ENCODE measurements around the gene DMD.

DMD gene

DNA sequence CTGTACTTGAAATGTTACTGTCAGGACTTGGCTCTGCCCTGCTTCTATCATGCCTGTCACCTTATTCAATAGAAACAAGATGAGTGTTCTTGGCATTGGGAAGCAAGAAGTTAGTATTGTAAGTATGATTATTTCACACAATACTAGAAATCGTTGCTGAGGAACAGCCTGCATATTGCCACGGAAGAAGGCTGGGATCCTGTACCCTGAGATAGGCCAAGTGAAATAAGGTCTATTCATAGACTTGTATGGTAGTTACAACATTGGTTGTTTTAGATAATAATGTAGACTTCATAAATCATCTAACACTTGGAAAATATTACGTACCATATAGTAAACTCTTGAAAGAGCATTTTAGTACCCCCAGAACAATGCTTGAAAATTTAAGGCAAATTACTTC is 215.9 kb downstream of the DMD start:
- Histone ChIP-seq H3K9me3 (ENCODE audit: control extremely low read depth in 1 of 5, control insufficient read depth in 4 of 5, insufficient read depth in 2 of 5, low read depth in 1 of 5, low read length in 4 of 5) (no peaks in the 10 kb centered on the region), H3K36me3 (ENCODE audit: control insufficient read depth in 4 of 4, insufficient read depth in 4 of 4, low read length in 3 of 4) (no peaks in the 10 kb centered on the region), H3K4me3 (ENCODE audit: control insufficient read depth in 1 of 7, extremely low read depth in 1 of 7, insufficient read depth in 4 of 7, low read depth in 2 of 7, low read length in 6 of 7) (no peak overlapping the region), H3K27ac (ENCODE audit: insufficient read depth in 1 of 2, low read depth in 1 of 2, low read length in 2 of 2, poor library complexity in 1 of 2, severe bottlenecking in 2 of 2) (no peak overlapping the region), H3K4me1 (ENCODE audit: control extremely low read depth in 1 of 4, control insufficient read depth in 4 of 4, insufficient read depth in 4 of 4, low read length in 3 of 4) (no peaks in the 10 kb centered on the region), H3K27me3 (replicated peaks in 2 of 5; ENCODE audit: control insufficient read depth in 4 of 5, insufficient read depth in 5 of 5, low read length in 4 of 5) (no peaks in the 10 kb centered on the region)
- ChIA-PET POLR2A (no interaction called here), CTCF (no interaction called here)
- no CpG with 5 or more reads among the region's 3 CpGs for WGBS (ENCODE audit: insufficient coverage)
- no peak for DNase-seq

DNA sequence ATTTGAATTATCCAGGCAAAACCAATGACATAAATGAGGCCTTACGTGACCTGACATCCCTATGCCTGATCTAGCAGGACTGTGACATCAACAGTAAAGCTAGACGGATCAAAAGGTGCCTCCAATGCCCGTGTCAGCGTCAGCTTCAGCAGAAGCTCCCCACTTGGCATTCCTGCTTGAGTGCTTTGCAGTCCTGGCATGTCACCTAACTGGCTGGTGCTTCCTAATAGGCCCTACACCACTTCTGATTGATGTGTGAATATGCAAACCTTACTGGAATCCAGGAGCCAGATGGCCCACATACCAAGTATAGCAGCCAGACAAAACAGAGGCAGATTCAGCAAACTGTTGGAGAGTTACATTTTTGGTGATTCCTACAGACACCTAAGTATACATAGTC is 224.2 kb downstream of the DMD start:
- no peak for DNase-seq
- ChIA-PET CTCF (no interaction called here), POLR2A (no interaction called here)
- H3K27me3 ChIP-seq (replicated peaks in 2 of 5; ENCODE audit: control insufficient read depth in 4 of 5, insufficient read depth in 5 of 5, low read length in 4 of 5), result no peaks in the 10 kb centered on the region
- no peaks in the 10 kb centered on the region for H3K9me3 ChIP-seq (ENCODE audit: control extremely low read depth in 1 of 5, control insufficient read depth in 4 of 5, insufficient read depth in 2 of 5, low read depth in 1 of 5, low read length in 4 of 5)
- 35% methylated on average over 4 of the region's 4 CpGs for WGBS (ENCODE audit: insufficient coverage)
- H3K4me1 ChIP-seq (ENCODE audit: control extremely low read depth in 1 of 4, control insufficient read depth in 4 of 4, insufficient read depth in 4 of 4, low read length in 3 of 4), result no peaks in the 10 kb centered on the region
- H3K27ac ChIP-seq (ENCODE audit: insufficient read depth in 1 of 2, low read depth in 1 of 2, low read length in 2 of 2, poor library complexity in 1 of 2, severe bottlenecking in 2 of 2), result no peak overlapping the region
- H3K4me3 ChIP-seq (ENCODE audit: control insufficient read depth in 1 of 7, extremely low read depth in 1 of 7, insufficient read depth in 4 of 7, low read depth in 2 of 7, low read length in 6 of 7), result no peak overlapping the region
- H3K36me3 ChIP-seq (ENCODE audit: control insufficient read depth in 4 of 4, insufficient read depth in 4 of 4, low read length in 3 of 4), result no peaks in the 10 kb centered on the region

DNA sequence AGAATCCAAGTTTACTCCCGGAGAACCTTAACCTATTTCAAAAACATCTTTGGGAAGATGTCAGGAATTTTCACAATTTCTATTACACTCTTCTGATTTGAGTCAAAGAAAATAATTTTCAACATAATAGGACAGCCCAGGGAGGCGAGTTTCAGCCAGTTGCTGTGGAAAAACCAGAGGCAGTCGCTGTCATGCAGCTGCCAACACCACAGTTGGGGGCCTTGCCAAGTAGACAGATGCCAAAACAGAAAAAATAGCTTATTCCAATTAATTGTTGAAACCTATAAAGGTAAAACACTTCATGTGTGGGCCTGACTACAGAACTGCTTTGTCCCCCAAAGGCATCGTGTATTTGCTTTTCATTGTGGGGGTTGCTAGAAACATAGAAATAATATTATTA is 225.8 kb downstream of the DMD start:
- no peaks in the 10 kb centered on the region for H3K4me1 ChIP-seq (ENCODE audit: control extremely low read depth in 1 of 4, control insufficient read depth in 4 of 4, insufficient read depth in 4 of 4, low read length in 3 of 4)
- H3K4me3 ChIP-seq (ENCODE audit: control insufficient read depth in 1 of 7, extremely low read depth in 1 of 7, insufficient read depth in 4 of 7, low read depth in 2 of 7, low read length in 6 of 7), result no peak overlapping the region
- no peak for DNase-seq
- WGBS (ENCODE audit: insufficient coverage), result 60% methylated on average over 2 of the region's 4 CpGs
- no peaks in the 10 kb centered on the region for H3K9me3 ChIP-seq (ENCODE audit: control extremely low read depth in 1 of 5, control insufficient read depth in 4 of 5, insufficient read depth in 2 of 5, low read depth in 1 of 5, low read length in 4 of 5)
- CTCF ChIA-PET, result interaction anchor here (1.5 kb wide), 1 partner anchor 8 kb away, joined by 3 read pairs; no protein-coding TSS in a partner anchor
- POLR2A ChIA-PET, result no interaction called here
- no peaks in the 10 kb centered on the region for H3K36me3 ChIP-seq (ENCODE audit: control insufficient read depth in 4 of 4, insufficient read depth in 4 of 4, low read length in 3 of 4)
- no peaks in the 10 kb centered on the region for H3K27me3 ChIP-seq (replicated peaks in 2 of 5; ENCODE audit: control insufficient read depth in 4 of 5, insufficient read depth in 5 of 5, low read length in 4 of 5)
- H3K27ac ChIP-seq (ENCODE audit: insufficient read depth in 1 of 2, low read depth in 1 of 2, low read length in 2 of 2, poor library complexity in 1 of 2, severe bottlenecking in 2 of 2), result no peak overlapping the region

- Histone ChIP-seq H3K27ac (ENCODE audit: insufficient read depth in 1 of 2, low read depth in 1 of 2, low read length in 2 of 2, poor library complexity in 1 of 2, severe bottlenecking in 2 of 2) (no peak overlapping the region), H3K4me3 (ENCODE audit: control insufficient read depth in 1 of 7, extremely low read depth in 1 of 7, insufficient read depth in 4 of 7, low read depth in 2 of 7, low read length in 6 of 7) (no peak overlapping the region), H3K9me3 (ENCODE audit: control extremely low read depth in 1 of 5, control insufficient read depth in 4 of 5, insufficient read depth in 2 of 5, low read depth in 1 of 5, low read length in 4 of 5) (no peaks in the 10 kb centered on the region), H3K27me3 (replicated peaks in 2 of 5; ENCODE audit: control insufficient read depth in 4 of 5, insufficient read depth in 5 of 5, low read length in 4 of 5) (no peaks in the 10 kb centered on the region), H3K36me3 (ENCODE audit: control insufficient read depth in 4 of 4, insufficient read depth in 4 of 4, low read length in 3 of 4) (no peaks in the 10 kb centered on the region), H3K4me1 (ENCODE audit: control extremely low read depth in 1 of 4, control insufficient read depth in 4 of 4, insufficient read depth in 4 of 4, low read length in 3 of 4) (no peaks in the 10 kb centered on the region)
- POLR2A ChIA-PET, result no interaction called here
- CTCF ChIA-PET, result no interaction called here
- 85% methylated on average over 2 of the region's 2 CpGs for WGBS (ENCODE audit: insufficient coverage)
- DNase-seq, result no peak
Observed at GRCh38 chrX:32966821-32967355, 244.5 kb downstream of the DMD start.

GRCh38 chrX:32954125-32954524 is 257.2 kb downstream of the DMD start:
- DNase-seq, result no peak
- WGBS (ENCODE audit: insufficient coverage), result 100% methylated on average over 1 of the region's 3 CpGs
- H3K4me1 ChIP-seq (ENCODE audit: control extremely low read depth in 1 of 4, control insufficient read depth in 4 of 4, insufficient read depth in 4 of 4, low read length in 3 of 4), result no peaks in the 10 kb centered on the region
- H3K4me3 ChIP-seq (ENCODE audit: control insufficient read depth in 1 of 7, extremely low read depth in 1 of 7, insufficient read depth in 4 of 7, low read depth in 2 of 7, low read length in 6 of 7), result no peak overlapping the region
- H3K27me3 ChIP-seq (replicated peaks in 2 of 5; ENCODE audit: control insufficient read depth in 4 of 5, insufficient read depth in 5 of 5, low read length in 4 of 5), result no peaks in the 10 kb centered on the region
- ChIA-PET CTCF (no interaction called here), POLR2A (no interaction called here)
- no peaks in the 10 kb centered on the region for H3K9me3 ChIP-seq (ENCODE audit: control extremely low read depth in 1 of 5, control insufficient read depth in 4 of 5, insufficient read depth in 2 of 5, low read depth in 1 of 5, low read length in 4 of 5)
- no peaks in the 10 kb centered on the region for H3K36me3 ChIP-seq (ENCODE audit: control insufficient read depth in 4 of 4, insufficient read depth in 4 of 4, low read length in 3 of 4)
- no peak overlapping the region for H3K27ac ChIP-seq (ENCODE audit: insufficient read depth in 1 of 2, low read depth in 1 of 2, low read length in 2 of 2, poor library complexity in 1 of 2, severe bottlenecking in 2 of 2)

DNA sequence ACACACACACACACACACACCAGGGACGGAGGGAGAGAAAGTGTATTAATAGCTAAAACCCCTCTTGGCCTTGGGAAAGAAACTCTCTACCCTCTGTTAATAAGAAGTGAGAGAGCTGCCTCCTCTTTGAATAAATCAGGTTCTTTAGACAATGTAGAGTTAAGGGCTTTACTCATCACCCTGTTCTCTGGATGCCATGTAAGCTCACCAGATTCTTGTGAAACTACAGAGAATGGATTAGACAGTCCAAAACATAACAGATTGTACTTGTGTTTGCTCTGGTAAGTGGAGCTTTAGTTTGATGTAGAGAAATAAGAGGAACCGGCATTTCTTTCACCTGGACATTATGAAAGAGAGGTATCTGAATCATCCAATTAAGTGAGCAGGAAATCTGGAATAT is 263.2 kb downstream of the DMD start:
- DNase-seq, result no peak
- Histone ChIP-seq H3K36me3 (ENCODE audit: control insufficient read depth in 4 of 4, insufficient read depth in 4 of 4, low read length in 3 of 4) (no peaks in the 10 kb centered on the region), H3K9me3 (ENCODE audit: control extremely low read depth in 1 of 5, control insufficient read depth in 4 of 5, insufficient read depth in 2 of 5, low read depth in 1 of 5, low read length in 4 of 5) (no peaks in the 10 kb centered on the region), H3K4me1 (ENCODE audit: control extremely low read depth in 1 of 4, control insufficient read depth in 4 of 4, insufficient read depth in 4 of 4, low read length in 3 of 4) (no peaks in the 10 kb centered on the region), H3K27ac (ENCODE audit: insufficient read depth in 1 of 2, low read depth in 1 of 2, low read length in 2 of 2, poor library complexity in 1 of 2, severe bottlenecking in 2 of 2) (no peak overlapping the region), H3K4me3 (ENCODE audit: control insufficient read depth in 1 of 7, extremely low read depth in 1 of 7, insufficient read depth in 4 of 7, low read depth in 2 of 7, low read length in 6 of 7) (no peak overlapping the region), H3K27me3 (replicated peaks in 2 of 5; ENCODE audit: control insufficient read depth in 4 of 5, insufficient read depth in 5 of 5, low read length in 4 of 5) (no peaks in the 10 kb centered on the region)
- ChIA-PET POLR2A (no interaction called here), CTCF (no interaction called here)
- 86% methylated on average over 1 of the region's 2 CpGs for WGBS (ENCODE audit: insufficient coverage)

DNA sequence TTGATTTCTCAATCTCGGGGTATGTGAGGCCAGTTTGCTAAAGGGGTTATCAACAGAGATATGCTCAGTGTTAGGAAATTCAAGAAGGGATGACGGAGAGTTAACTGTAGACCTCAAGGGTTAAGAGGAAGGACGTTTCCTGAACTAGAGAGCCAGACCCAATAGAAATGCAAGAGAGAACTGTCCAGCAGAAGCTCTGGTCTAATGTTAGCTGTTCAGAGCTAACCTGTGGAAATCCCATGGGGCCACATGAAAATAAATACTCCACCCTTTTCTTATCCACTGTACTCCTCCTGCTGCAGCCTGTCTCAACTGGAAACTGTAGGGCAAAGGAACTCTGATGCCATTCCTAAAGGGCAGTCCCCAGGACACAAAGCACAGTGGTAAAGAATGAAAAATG is 274.3 kb downstream of the DMD start:
- no peak overlapping the region for H3K4me3 ChIP-seq (ENCODE audit: control insufficient read depth in 1 of 7, extremely low read depth in 1 of 7, insufficient read depth in 4 of 7, low read depth in 2 of 7, low read length in 6 of 7)
- no peak for DNase-seq
- H3K9me3 ChIP-seq (ENCODE audit: control extremely low read depth in 1 of 5, control insufficient read depth in 4 of 5, insufficient read depth in 2 of 5, low read depth in 1 of 5, low read length in 4 of 5), result no peaks in the 10 kb centered on the region
- ChIA-PET CTCF (no interaction called here), POLR2A (no interaction called here)
- WGBS (ENCODE audit: insufficient coverage), result 68% methylated on average over 3 of the region's 3 CpGs
- no peaks in the 10 kb centered on the region for H3K27me3 ChIP-seq (replicated peaks in 2 of 5; ENCODE audit: control insufficient read depth in 4 of 5, insufficient read depth in 5 of 5, low read length in 4 of 5)
- no peaks in the 10 kb centered on the region for H3K4me1 ChIP-seq (ENCODE audit: control extremely low read depth in 1 of 4, control insufficient read depth in 4 of 4, insufficient read depth in 4 of 4, low read length in 3 of 4)
- H3K27ac ChIP-seq (ENCODE audit: insufficient read depth in 1 of 2, low read depth in 1 of 2, low read length in 2 of 2, poor library complexity in 1 of 2, severe bottlenecking in 2 of 2), result no peak overlapping the region
- H3K36me3 ChIP-seq (ENCODE audit: control insufficient read depth in 4 of 4, insufficient read depth in 4 of 4, low read length in 3 of 4), result no peaks in the 10 kb centered on the region
